Mucosa of descending colon (tissue), 3 donors: Measurements from ENCODE around the gene TMEM143. TPM values are rescaled to one million over a fixed set of nuclear protein-coding genes. Genes with fewer than 3 reads are reported as not detected.
A peak's percentile ranks its signal among the peaks of the same experiment; 100 is the strongest.

ENCODE experiments used
- ATAC-seq: fragments of 200-7000 bp; cut with Tn5 transposase; one replicate; pipeline ENCODE4 v1.9.1; 2020; ENCODE audit warnings: mild to moderate bottlenecking, moderate library complexity
- DNase-seq, 3 donors: peaks; one replicate each; pipeline ENCODE4 v3.0.0-alpha.2; 2020
- H3K36me3 ChIP-seq: fragments of 200-600 bp; one replicate; pipeline ENCODE4 v1.8.0; 2021; ENCODE audit warnings: low read depth, mild to moderate bottlenecking
- H3K4me1 ChIP-seq: fragments of 200-600 bp; one replicate; pipeline ENCODE4 v1.8.0; 2021; ENCODE audit warnings: low read depth, mild to moderate bottlenecking
- H3K4me3 ChIP-seq: fragments of 200-600 bp; one replicate; pipeline ENCODE4 v1.8.0; 2021; ENCODE audit warnings: mild to moderate bottlenecking
- H3K9me3 ChIP-seq: fragments of 200-600 bp; one replicate; pipeline ENCODE4 v1.8.0; 2021; ENCODE audit warnings: mild to moderate bottlenecking
- CTCF ChIP-seq: fragments of 200-600 bp; IDR thresholded peaks from one replicate; pipeline ENCODE4 v1.8.0; 2022; ENCODE audit warnings: antibody characterized with exemption, mild to moderate bottlenecking
- intact Hi-C, 2 donors: fragments of 100-400 bp; cut with DNase I in 1 of 2; cut with micrococcal nuclease in 1 of 2; formaldehyde crosslinking; loops; one replicate each; pipeline versions ENCODE4 v1.11.0 to v1.11.1; 2022; cut with DNase I, micrococcal nuclease
- total RNA-seq, 3 donors: library from RNA; stranded (reverse); fragmentation: NEBNext Ultra II Directional in 2 of 3; extraction: Animal tissue kit (Norgen Biotek cat#: 25700) in 2 of 3; gene quantifications; one replicate each; pipeline versions ENCODE4 v1.2.1 to v1.2.4, GENCODE V29; 2021 to 2023
- donor health status: DM: no; HTN: no; CAD: no; lungs with moderate emphysema.
- donor health status: DM: no; HTN: no; CAD: no.
- donor health status: DM: no; HTN: yes; CAD: no.

The TMEM143 gene
- total RNA-seq, 3 donors from 2014 or later: 13.2 to 14.5 (median 13.6) TPM

GRCh38 chr19:48400018-48400742 lies 36.4 kb upstream of the TMEM143 start:
- Histone ChIP-seq H3K4me1 (peaks cover 9% of the 10 kb centered on the region), H3K36me3 (no peaks in the 10 kb centered on the region), H3K9me3 (no peaks in the 10 kb centered on the region), H3K4me3 (no peak overlapping the region)
- TF ChIP-seq CTCF: no peak
- intact Hi-C loops: no loop called here
- DNase-seq (peak; percentile 59 to 75 (median 74)), ATAC-seq (peak; percentile 62)

- Histone ChIP-seq H3K4me1 (peaks cover 15% of the 10 kb centered on the region), H3K9me3 (no peaks in the 10 kb centered on the region), H3K4me3 (no peak overlapping the region), H3K36me3 (no peaks in the 10 kb centered on the region)
- peak; percentile 90 for ATAC-seq
- intact Hi-C loops: no loop called here
- TF ChIP-seq CTCF: no peak
- peak; percentile 90 to 94 (median 93) for DNase-seq
Measured at GRCh38 chr19:48398375-48399235, 34.9 kb upstream of the TMEM143 start.

- Histone ChIP-seq H3K4me3 (no peak overlapping the region), H3K4me1 (peaks cover 15% of the 10 kb centered on the region), H3K9me3 (no peaks in the 10 kb centered on the region), H3K36me3 (no peaks in the 10 kb centered on the region)
- ATAC-seq (no peak), DNase-seq (no peak)
- no peak for TF ChIP-seq CTCF
- intact Hi-C loops: no loop called here
Measured at GRCh38 chr19:48398102-48398374, 34.3 kb upstream of the TMEM143 start.

GRCh38 chr19:48397263-48398101 lies 33.7 kb upstream of the TMEM143 start:
- Histone ChIP-seq H3K9me3 (no peaks in the 10 kb centered on the region), H3K36me3 (no peaks in the 10 kb centered on the region), H3K4me3 (no peak overlapping the region), H3K4me1 (peaks cover 15% of the 10 kb centered on the region)
- no peak for TF ChIP-seq CTCF
- ATAC-seq (no peak), DNase-seq (no peak)
- intact Hi-C loops: no loop called here

- no peak for DNase-seq
- H3K4me3 ChIP-seq: no peak overlapping the region
- TF ChIP-seq CTCF: no peak
- no peak for ATAC-seq
- H3K9me3 ChIP-seq: no peaks in the 10 kb centered on the region
- peaks cover 15% of the 10 kb centered on the region for H3K4me1 ChIP-seq
- H3K36me3 ChIP-seq: no peaks in the 10 kb centered on the region
- intact Hi-C loops: no loop called here
Measured at GRCh38 chr19:48396824-48397176, 33.1 kb upstream of the TMEM143 start.
